H9 (cell line): ENCODE results near the gene CCDC102A. TPM values are rescaled to one million over a fixed set of nuclear protein-coding genes. Genes with fewer than 3 reads are reported as not detected.

Experiments used
- DNase-seq: peaks from one replicate; pipeline ENCODE4 v3.0.0-alpha.2; 2017
- H2AFZ ChIP-seq: one replicate; pipeline ENCODE4 v1.6.1; 2013; ENCODE audit warnings: mild to moderate bottlenecking, low read length, control low read depth, moderate library complexity
- H2AK5ac ChIP-seq: 2 replicates; pipeline ENCODE4 v1.6.1; 2013; ENCODE audit warnings: low read length, control low read depth, mixed read lengths; ENCODE audit not compliant: insufficient read length
- H2BK120ac ChIP-seq: one replicate; pipeline ENCODE4 v1.6.1; 2013; ENCODE audit warnings: low read depth, mild to moderate bottlenecking, low read length, control low read depth, inconsistent platforms; ENCODE audit not compliant: poor library complexity, severe bottlenecking
- H2BK12ac ChIP-seq: 2 replicates; pipeline ENCODE4 v1.6.1; 2013; ENCODE audit warnings: low read length, control low read depth, mixed read lengths, low read depth; ENCODE audit not compliant: insufficient read length
- H2BK15ac ChIP-seq: 2 replicates; pipeline ENCODE4 v1.6.1; 2013; ENCODE audit warnings: low read depth, low read length, control low read depth
- H2BK20ac ChIP-seq: one replicate; pipeline ENCODE4 v1.6.1; 2013; ENCODE audit warnings: low read depth, mild to moderate bottlenecking, low read length, control low read depth, inconsistent platforms; ENCODE audit not compliant: poor library complexity, severe bottlenecking
- H2BK5ac ChIP-seq: 2 replicates; pipeline ENCODE4 v1.6.1; 2013; ENCODE audit warnings: low read length, control low read depth, mixed read lengths; ENCODE audit not compliant: insufficient read length
- H3K14ac ChIP-seq: 2 replicates; pipeline ENCODE4 v1.6.1; 2013; ENCODE audit warnings: low read length, control low read depth; ENCODE audit not compliant: insufficient read depth
- H3K18ac ChIP-seq: 2 replicates; pipeline ENCODE4 v1.6.1; 2013; ENCODE audit warnings: low read depth, mild to moderate bottlenecking, mixed read lengths, low read length, control low read depth; ENCODE audit not compliant: insufficient read length
- H3K23ac ChIP-seq: 2 replicates; pipeline ENCODE4 v1.6.1; 2013; ENCODE audit warnings: low read length, control low read depth, mixed read lengths, low read depth; ENCODE audit not compliant: insufficient read length
- H3K23me2 ChIP-seq: 2 replicates; pipeline ENCODE4 v1.6.1; 2013; ENCODE audit warnings: low read depth, mild to moderate bottlenecking, mixed read lengths, low read length, control low read depth; ENCODE audit not compliant: insufficient read length, poor library complexity, severe bottlenecking
- H3K27ac ChIP-seq: 2 replicates; pipeline ENCODE4 v1.5.1; 2013; ENCODE audit warnings: low read length, control low read depth, mixed read lengths, low read depth; ENCODE audit not compliant: insufficient read length
- H3K27me3 ChIP-seq: 2 replicates; pipeline ENCODE4 v1.6.1; 2013; ENCODE audit warnings: low read length, control low read depth, inconsistent platforms; ENCODE audit not compliant: insufficient read depth
- H3K4ac ChIP-seq: 2 replicates; pipeline ENCODE4 v1.6.1; 2013; ENCODE audit warnings: low read depth, mild to moderate bottlenecking, control low read depth, inconsistent platforms, low read length, moderate library complexity
- H3K4me1 ChIP-seq: 2 replicates; pipeline ENCODE4 v1.6.1; 2013; ENCODE audit warnings: low read length, control low read depth, inconsistent platforms; ENCODE audit not compliant: insufficient read depth
- H3K4me2 ChIP-seq: 2 replicates; pipeline ENCODE4 v1.6.1; 2013; ENCODE audit warnings: low read length, control low read depth, mixed read lengths; ENCODE audit not compliant: insufficient read length, insufficient read depth
- H3K56ac ChIP-seq: 2 replicates; pipeline ENCODE4 v1.6.1; 2013; ENCODE audit warnings: low read depth, mild to moderate bottlenecking, mixed read lengths, low read length, control low read depth; ENCODE audit not compliant: insufficient read length
- H3K79me1 ChIP-seq: 2 replicates; pipeline ENCODE4 v1.6.1; 2013; ENCODE audit warnings: low read depth, mild to moderate bottlenecking, moderate library complexity, low read length, control low read depth, inconsistent platforms; ENCODE audit not compliant: insufficient read depth, poor library complexity, severe bottlenecking
- H3K79me2 ChIP-seq: 2 replicates; pipeline ENCODE4 v1.6.1; 2013; ENCODE audit warnings: low read length, control low read depth, inconsistent platforms; ENCODE audit not compliant: insufficient read depth
- H3K9ac ChIP-seq: 2 replicates; pipeline ENCODE4 v1.6.1; 2013; ENCODE audit warnings: low read length, control low read depth, mixed read lengths; ENCODE audit not compliant: insufficient read length; ENCODE audit errors: extremely low read depth
- H3K9me3 ChIP-seq: one replicate; pipeline ENCODE4 v1.6.1; 2013; ENCODE audit warnings: low read depth, low read length, inconsistent platforms; ENCODE audit not compliant: control insufficient read depth
- H3T11ph ChIP-seq: one replicate; pipeline ENCODE4 v1.6.1; 2013; ENCODE audit warnings: mild to moderate bottlenecking, low read length, control low read depth, inconsistent platforms
- H4K20me1 ChIP-seq: one replicate; pipeline ENCODE4 v1.6.1; 2013; ENCODE audit not compliant: control insufficient read depth, insufficient read length, insufficient read depth
- H4K5ac ChIP-seq: 2 replicates; pipeline ENCODE4 v1.6.1; 2013; ENCODE audit warnings: low read depth, mild to moderate bottlenecking, mixed read lengths, low read length, control low read depth; ENCODE audit not compliant: insufficient read length
- H4K8ac ChIP-seq: replicated peaks from 2 replicates; pipeline ENCODE4 v1.6.1; 2013; ENCODE audit warnings: low read length, control low read depth, mixed read lengths, low read depth; ENCODE audit not compliant: insufficient read length
- H4K91ac ChIP-seq: 2 replicates; pipeline ENCODE4 v1.6.1; 2013; ENCODE audit warnings: low read depth, mild to moderate bottlenecking, moderate library complexity, mixed read lengths, low read length, control low read depth; ENCODE audit not compliant: insufficient read length
- H3K27ac Mint-ChIP-seq, 3 experiments: 2 replicates in 2 of 3; 3 replicates in 1 of 3; pipeline ENCODE4 v1.8.0; 2020 to 2021; ENCODE audit warnings: mixed read lengths in 3 of 3, mild to moderate bottlenecking in 1 of 3, moderate library complexity in 1 of 3
- H3K27me3 Mint-ChIP-seq: 2 replicates; pipeline ENCODE4 v1.8.0; 2021; ENCODE audit warnings: low read depth, mild to moderate bottlenecking, moderate library complexity, mixed read lengths
- H3K36me3 Mint-ChIP-seq, 3 experiments: 2 replicates in 2 of 3; 3 replicates in 1 of 3; pipeline ENCODE4 v1.8.0; 2020 to 2021; ENCODE audit warnings: low read depth in 3 of 3, mixed read lengths in 3 of 3; ENCODE audit not compliant: insufficient read depth in 1 of 3
- H3K4me1 Mint-ChIP-seq, 2 experiments: 2 replicates each; pipeline ENCODE4 v1.8.0; 2020; ENCODE audit warnings: mixed read lengths in 2 of 2
- H3K4me3 Mint-ChIP-seq, 2 experiments: 2 replicates in 1 of 2; 3 replicates in 1 of 2; pipeline ENCODE4 v1.8.0; 2020 to 2021; ENCODE audit warnings: mild to moderate bottlenecking in 2 of 2, mixed read lengths in 2 of 2, moderate library complexity in 1 of 2
- H3K9me3 Mint-ChIP-seq, 2 experiments: 2 replicates in 1 of 2; 3 replicates in 1 of 2; pipeline ENCODE4 v1.8.0; 2020; ENCODE audit warnings: mild to moderate bottlenecking in 2 of 2, mixed read lengths in 2 of 2, moderate library complexity in 1 of 2
- CTCF ChIP-seq: fragments of 200-600 bp; sonication (generic); conservative IDR thresholded peaks from 3 replicates; pipeline ENCODE4 v1.8.0; 2021; ENCODE audit warnings: antibody characterized with exemption, mild to moderate bottlenecking
- whole genome bisulfite sequencing: extraction: QIAGEN DNeasy Blood & Tissue Kit; methylation state at CpG from one replicate; pipeline ENCODE4 v1.1.7; 2013; ENCODE audit warnings: missing lambda C conversion rate, low lambda C conversion rate, mixed read lengths; ENCODE audit not compliant: insufficient read length; ENCODE audit errors: extremely low coverage; 5-methylcytosine and 5-hydroxymethylcytosine counted together
- total RNA-seq: library from RNA; stranded (reverse); gene quantifications from 2 replicates; pipeline ENCODE4 v1.2.1, GENCODE V29; 2021

Gene CCDC102A
- total RNA-seq, 1 experiment from 2014 or later: 8.2 TPM

DNA sequence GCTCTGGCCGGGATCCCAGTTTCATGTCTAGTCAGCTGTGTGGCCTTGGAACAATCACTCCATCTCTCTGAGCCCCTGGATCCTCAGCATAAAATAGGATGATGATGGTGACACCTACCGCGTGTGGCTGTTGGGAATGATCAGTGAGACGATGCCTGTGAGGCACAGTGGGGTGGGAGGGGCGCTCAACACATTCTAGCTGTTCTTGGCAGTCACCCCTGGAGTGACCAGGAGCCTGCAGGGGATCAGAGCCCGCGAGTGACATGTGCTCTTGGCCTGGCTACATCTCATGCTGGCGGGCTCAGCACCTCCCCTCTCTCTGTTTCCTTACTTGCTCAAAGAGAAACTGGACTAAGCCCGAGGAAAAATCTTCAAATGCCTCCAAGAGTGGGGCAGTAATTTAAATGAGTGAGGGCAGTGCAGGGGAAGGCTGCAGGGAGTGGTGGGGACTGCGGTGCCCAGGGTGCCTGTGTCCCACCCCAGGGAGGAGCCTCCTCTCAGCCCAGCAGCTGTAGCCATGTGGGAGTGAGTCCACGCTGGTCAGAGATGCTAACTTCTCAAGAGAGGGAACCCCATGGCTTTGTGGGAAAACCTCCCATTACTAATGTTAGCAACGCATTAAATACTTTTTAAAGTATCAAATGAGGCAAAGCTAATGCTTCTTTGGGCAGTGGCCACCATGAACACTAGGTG lies 27.0 kb downstream of the CCDC102A start:
- DNase-seq: no peak
- H3K14ac ChIP-seq: no peak overlapping the region
- no peak overlapping the region for H3K23ac ChIP-seq
- no peak overlapping the region for H2AFZ ChIP-seq
- peaks cover 0 to 2% (median 0%) of the 10 kb centered on the region in 3 experiments; a peak in 1 of 7 replicates for H3K36me3 Mint-ChIP-seq
- H3T11ph ChIP-seq: no peak overlapping the region
- no peak overlapping the region for H3K9ac ChIP-seq
- H3K27me3 ChIP-seq: no peaks in the 10 kb centered on the region
- H3K4ac ChIP-seq: no peak overlapping the region
- H4K5ac ChIP-seq: no peak overlapping the region
- H4K20me1 ChIP-seq: no peaks in the 10 kb centered on the region
- peaks cover 6% of the 10 kb centered on the region for H3K27me3 Mint-ChIP-seq
- no peak overlapping the region; a peak in 1 of 7 replicates for H3K27ac Mint-ChIP-seq
- H3K79me2 ChIP-seq: no peaks in the 10 kb centered on the region
- H3K4me1 ChIP-seq: no peaks in the 10 kb centered on the region
- H4K8ac ChIP-seq: no peak overlapping the region
- H3K4me1 Mint-ChIP-seq: peaks cover 8 to 18% of the 10 kb centered on the region in 2 experiments
- no peak overlapping the region for H2BK20ac ChIP-seq
- no peak overlapping the region for H2BK12ac ChIP-seq
- no CpG with 5 or more reads among the region's 12 CpGs for WGBS
- TF ChIP-seq CTCF: no peak
- H2BK15ac ChIP-seq: no peak overlapping the region
- H3K4me3 Mint-ChIP-seq: no peak overlapping the region
- no peak overlapping the region for H4K91ac ChIP-seq
- H3K27ac ChIP-seq: no peak overlapping the region
- H3K9me3 Mint-ChIP-seq: no peaks in the 10 kb centered on the region
- H2AK5ac ChIP-seq: no peak overlapping the region
- H2BK120ac ChIP-seq: no peak overlapping the region
- H3K79me1 ChIP-seq: no peaks in the 10 kb centered on the region
- H3K4me2 ChIP-seq: no peak overlapping the region
- no peak overlapping the region for H2BK5ac ChIP-seq
- H3K18ac ChIP-seq: no peak overlapping the region
- no peaks in the 10 kb centered on the region for H3K23me2 ChIP-seq
- H3K9me3 ChIP-seq: no peaks in the 10 kb centered on the region
- H3K56ac ChIP-seq: no peak overlapping the region
